Skeletal muscle tissue (tissue), 4 donors: Measurements from ENCODE around the gene EMSY. TPM values are rescaled to one million over a fixed set of nuclear protein-coding genes. Genes with fewer than 3 reads are reported as not detected.

ENCODE experiments used
- H3K27ac ChIP-seq: one replicate; pipeline ENCODE4 v1.7.0; 2013; ENCODE audit warnings: mild to moderate bottlenecking, low read depth, low read length, inconsistent platforms
- H3K27me3 ChIP-seq, 3 donors: one replicate each; pipeline ENCODE4 v1.7.0; 2013; ENCODE audit warnings: low read length in 3 of 3; ENCODE audit not compliant: control insufficient read depth in 3 of 3, insufficient read depth in 3 of 3
- H3K36me3 ChIP-seq, 3 donors: one replicate each; pipeline ENCODE4 v1.7.0; 2013; ENCODE audit warnings: low read length in 3 of 3; ENCODE audit not compliant: control insufficient read depth in 3 of 3, insufficient read depth in 3 of 3
- H3K4me1 ChIP-seq, 3 donors: one replicate each; pipeline ENCODE4 v1.7.0; 2013; ENCODE audit warnings: low read length in 3 of 3, mild to moderate bottlenecking in 3 of 3; ENCODE audit not compliant: control insufficient read depth in 3 of 3, insufficient read depth in 3 of 3
- H3K4me3 ChIP-seq, 3 donors: one replicate each; pipeline ENCODE4 v1.7.0; 2013; ENCODE audit warnings: low read length in 3 of 3
- H3K9ac ChIP-seq, 3 donors: one replicate each; pipeline ENCODE4 v1.7.0; 2013; ENCODE audit warnings: low read length in 3 of 3, mild to moderate bottlenecking in 3 of 3, moderate library complexity in 2 of 3, low read depth in 1 of 3
- H3K9me3 ChIP-seq, 3 donors: one replicate each; pipeline ENCODE4 v1.7.0; 2013; ENCODE audit warnings: low read length in 3 of 3; ENCODE audit not compliant: control insufficient read depth in 3 of 3
- total RNA-seq: library from RNA; depleted of rRNA; stranded (reverse); fragments of >200 nt; gene quantifications from one replicate; pipeline ENCODE4 v1.2.3, GENCODE V29; 2014
- donor health status: Osteomylitis.

EMSY gene
- total RNA-seq, 1 donor from 2014 or later, result 11.0 TPM

DNA sequence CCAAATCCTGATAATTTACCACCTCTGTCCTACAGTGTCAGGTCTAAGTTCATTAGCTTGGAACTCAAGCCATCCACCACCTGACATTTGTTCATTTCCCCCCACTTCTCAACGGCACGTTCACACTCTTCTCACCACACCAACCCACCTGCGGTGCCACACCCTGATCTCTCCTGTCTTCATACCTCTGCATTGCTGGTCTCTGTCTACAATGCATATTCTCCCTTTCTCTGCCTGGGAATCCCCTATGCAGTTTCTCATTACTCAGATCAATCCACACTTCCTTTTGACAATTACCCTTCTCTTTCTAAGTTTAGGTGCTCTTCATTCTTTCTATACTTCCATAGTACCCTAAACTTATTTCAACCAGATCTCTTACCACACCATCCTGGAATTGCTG is 20.4 kb upstream of the EMSY start:
- no peak overlapping the region for H3K27ac ChIP-seq

GRCh38 chr11:76424891-76425290 is 19.9 kb upstream of the EMSY start:
- Histone ChIP-seq H3K9me3 (no peaks in the 10 kb centered on the region), H3K4me1 (no peaks in the 10 kb centered on the region), H3K4me3 (no peak overlapping the region), H3K9ac (no peak overlapping the region), H3K27me3 (no peaks in the 10 kb centered on the region), H3K27ac (no peak overlapping the region), H3K36me3 (no peaks in the 10 kb centered on the region)

More for the DNA sequence above, 20.4 kb upstream of the EMSY start:
- Histone ChIP-seq H3K4me1 (no peaks in the 10 kb centered on the region), H3K4me3 (no peak overlapping the region), H3K36me3 (no peaks in the 10 kb centered on the region), H3K9me3 (no peaks in the 10 kb centered on the region), H3K9ac (no peak overlapping the region), H3K27me3 (no peaks in the 10 kb centered on the region)

DNA sequence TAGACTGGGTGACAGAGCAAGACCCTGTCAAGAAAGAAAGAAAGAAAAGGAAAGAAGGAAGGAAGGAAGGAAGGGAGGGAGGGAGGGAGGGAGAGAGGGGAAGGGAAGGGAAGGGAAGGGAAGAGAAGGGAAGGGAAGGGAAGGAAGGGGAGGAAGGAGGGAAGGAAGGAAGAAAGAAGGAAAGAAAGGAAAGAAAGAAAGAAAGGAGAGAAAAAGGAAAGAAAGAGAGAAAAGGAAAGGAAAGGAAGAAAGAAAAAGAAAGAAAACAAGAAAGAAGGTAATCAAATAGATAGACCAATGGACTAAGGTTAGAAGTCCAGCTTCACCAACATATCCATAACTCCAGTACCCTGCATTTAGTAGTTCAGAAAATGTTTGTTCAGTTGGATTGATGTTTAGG is 18.2 kb upstream of the EMSY start:
- no peak overlapping the region for H3K4me3 ChIP-seq
- H3K27ac ChIP-seq, result no peak overlapping the region
- no peaks in the 10 kb centered on the region for H3K4me1 ChIP-seq
- no peaks in the 10 kb centered on the region for H3K9me3 ChIP-seq
- no peaks in the 10 kb centered on the region for H3K36me3 ChIP-seq
- H3K27me3 ChIP-seq, result no peaks in the 10 kb centered on the region
- no peak overlapping the region for H3K9ac ChIP-seq

GRCh38 chr11:76436020-76436419 is 8.8 kb upstream of the EMSY start:
- Histone ChIP-seq H3K4me1 (no peaks in the 10 kb centered on the region), H3K9ac (no peak overlapping the region), H3K27me3 (no peaks in the 10 kb centered on the region), H3K36me3 (no peaks in the 10 kb centered on the region), H3K27ac (no peak overlapping the region), H3K4me3 (no peak overlapping the region), H3K9me3 (no peaks in the 10 kb centered on the region)

GRCh38 chr11:76443268-76443980 is 1.4 kb upstream of the EMSY start:
- no peaks in the 10 kb centered on the region for H3K9me3 ChIP-seq
- H3K27ac ChIP-seq, result peak overlapping the region; percentile 92
- peaks cover 5 to 22% (median 21%) of the 10 kb centered on the region in 3 donors for H3K4me1 ChIP-seq
- peaks cover 0 to 10% (median 9%) of the 10 kb centered on the region in 3 donors for H3K36me3 ChIP-seq
- peak overlapping the region; percentile 92 to 98 (median 97) for H3K9ac ChIP-seq
- no peaks in the 10 kb centered on the region for H3K27me3 ChIP-seq
- peak overlapping the region; percentile 83 to 96 (median 91) for H3K4me3 ChIP-seq

- Histone ChIP-seq H3K9ac (peak overlapping the region; percentile 92 to 98 (median 97)), H3K4me1 (peaks cover 5 to 22% (median 21%) of the 10 kb centered on the region in 3 donors), H3K36me3 (peaks cover 0 to 10% (median 10%) of the 10 kb centered on the region in 3 donors), H3K27ac (peak overlapping the region; percentile 92), H3K4me3 (peak overlapping the region; percentile 83 to 96 (median 91)), H3K27me3 (no peaks in the 10 kb centered on the region), H3K9me3 (no peaks in the 10 kb centered on the region)
Observed at GRCh38 chr11:76444065-76444383, 794 bp upstream of the EMSY start.

DNA sequence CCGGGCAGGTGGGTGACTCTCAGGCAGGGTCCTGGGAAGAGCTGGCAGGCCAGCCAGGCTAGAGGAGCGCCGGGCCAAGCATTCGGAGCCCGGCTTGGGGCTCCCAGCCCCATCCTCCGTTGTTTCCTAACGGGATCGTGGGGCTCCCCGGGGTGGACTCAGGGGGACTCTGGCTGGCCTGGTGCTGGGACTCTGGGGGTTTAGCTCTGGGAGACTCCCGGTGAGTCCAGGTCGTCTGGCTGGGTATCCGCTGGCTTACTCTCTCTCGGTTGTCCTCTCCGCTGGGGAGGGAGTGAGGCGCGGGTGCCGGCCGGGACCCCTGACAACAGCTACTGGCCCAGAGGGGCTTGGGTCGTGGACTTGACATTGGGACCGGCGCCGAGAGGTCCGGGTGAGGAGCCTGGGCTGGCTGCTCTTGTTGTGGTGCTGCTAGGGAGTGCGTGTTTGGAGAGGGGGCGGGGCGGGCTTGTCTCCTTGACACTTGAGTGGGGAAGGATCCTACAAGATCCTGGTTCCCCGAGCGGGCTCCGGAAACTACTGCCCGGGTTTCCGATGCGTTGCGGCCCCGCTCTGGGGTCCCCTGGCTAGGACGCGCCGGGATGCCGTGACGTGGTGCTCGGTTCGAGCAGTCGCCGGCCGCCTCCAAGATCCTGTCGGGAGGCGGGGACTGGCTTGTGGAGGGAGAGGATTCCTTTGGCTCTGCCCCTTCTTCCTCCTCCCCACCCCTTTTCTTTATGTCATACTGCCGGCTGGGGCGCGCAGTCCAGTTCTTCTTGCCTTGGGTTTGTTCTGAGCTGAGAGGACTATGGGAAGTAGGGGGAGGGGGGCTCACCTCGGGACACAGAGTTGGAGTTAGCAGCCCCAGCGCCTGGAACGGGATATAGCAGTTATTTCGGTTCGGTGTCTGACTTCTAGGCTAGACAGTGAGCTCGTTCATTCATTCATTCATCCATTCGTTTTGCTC is 585 bp downstream of the EMSY start:
- Histone ChIP-seq H3K27ac (peak overlapping the region; percentile 92), H3K27me3 (no peaks in the 10 kb centered on the region), H3K4me3 (peak overlapping the region; percentile 83 to 96 (median 91)), H3K4me1 (peaks cover 5 to 22% (median 21%) of the 10 kb centered on the region in 3 donors), H3K36me3 (peaks cover 0 to 15% (median 14%) of the 10 kb centered on the region in 3 donors), H3K9ac (peak overlapping the region; percentile 92 to 97 (median 92)), H3K9me3 (no peaks in the 10 kb centered on the region)

GRCh38 chr11:76448506-76448905 is 3.7 kb downstream of the EMSY start:
- H3K4me3 ChIP-seq, result no peak overlapping the region
- no peaks in the 10 kb centered on the region for H3K27me3 ChIP-seq
- H3K27ac ChIP-seq, result no peak overlapping the region
- no peaks in the 10 kb centered on the region for H3K9me3 ChIP-seq
- peaks cover 7 to 32% (median 27%) of the 10 kb centered on the region in 3 donors for H3K36me3 ChIP-seq
- H3K4me1 ChIP-seq, result peaks cover 5 to 14% (median 14%) of the 10 kb centered on the region in 3 donors
- H3K9ac ChIP-seq, result no peak overlapping the region

DNA sequence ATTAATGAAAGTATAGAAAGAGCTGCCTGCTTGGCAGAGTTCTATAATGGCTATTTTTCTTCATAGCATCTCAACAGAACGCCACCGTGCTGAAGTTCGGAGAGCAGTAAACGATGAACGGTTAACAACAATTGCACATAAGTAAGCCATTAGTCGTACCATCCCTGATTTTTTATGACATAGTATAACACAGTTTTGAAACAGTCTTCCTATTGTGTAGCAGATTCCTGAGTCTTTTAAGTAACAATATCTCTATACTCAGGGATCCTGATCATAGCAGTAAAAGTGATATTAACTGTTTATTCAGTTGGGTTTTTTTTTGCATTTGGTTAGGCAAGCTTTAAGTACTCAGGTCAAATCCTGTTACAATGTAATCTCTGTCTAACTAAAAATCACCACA is 8.4 kb downstream of the EMSY start:
- no peak overlapping the region for H3K9ac ChIP-seq
- no peaks in the 10 kb centered on the region for H3K9me3 ChIP-seq
- peaks cover 7 to 33% (median 33%) of the 10 kb centered on the region in 3 donors for H3K36me3 ChIP-seq
- no peaks in the 10 kb centered on the region for H3K27me3 ChIP-seq
- H3K4me1 ChIP-seq, result no peaks in the 10 kb centered on the region
- H3K4me3 ChIP-seq, result no peak overlapping the region
- H3K27ac ChIP-seq, result no peak overlapping the region

GRCh38 chr11:76455331-76455730 is 10.5 kb downstream of the EMSY start:
- Histone ChIP-seq H3K9me3 (no peaks in the 10 kb centered on the region), H3K4me1 (no peaks in the 10 kb centered on the region), H3K36me3 (peaks cover 7 to 36% (median 33%) of the 10 kb centered on the region in 3 donors)

More at GRCh38 chr11:76455331-76455730, 10.5 kb downstream of the EMSY start:
- no peak overlapping the region for H3K27ac ChIP-seq
- H3K9ac ChIP-seq, result no peak overlapping the region
- no peak overlapping the region for H3K4me3 ChIP-seq
- no peaks in the 10 kb centered on the region for H3K27me3 ChIP-seq
